Subcutaneous adipose tissue (tissue), 4 donors: ENCODE measurements around the gene SLC25A30. TPM values are rescaled to one million over a fixed set of nuclear protein-coding genes. Genes with fewer than 3 reads are reported as not detected.

Source experiments
- total RNA-seq, 4 donors: library from RNA; depleted of rRNA; stranded (reverse); fragments of >200 nt; gene quantifications; one replicate each; pipeline ENCODE4 v1.1.0, GENCODE V29; 2016
- TF ChIP-seq, protein P1 (sequence below): fragments of 450-650 bp; IDR thresholded peaks from one replicate; pipeline ENCODE4 v1.5.1; 2016; ENCODE audit warnings: low read depth, mild to moderate bottlenecking, control low read depth, antibody characterized with exemption, moderate library complexity

SLC25A30 gene
- total RNA-seq, 4 donors from 2014 or later: 13.1 to 29.2 (median 15.8) TPM

- TF ChIP-seq, protein P1, sequence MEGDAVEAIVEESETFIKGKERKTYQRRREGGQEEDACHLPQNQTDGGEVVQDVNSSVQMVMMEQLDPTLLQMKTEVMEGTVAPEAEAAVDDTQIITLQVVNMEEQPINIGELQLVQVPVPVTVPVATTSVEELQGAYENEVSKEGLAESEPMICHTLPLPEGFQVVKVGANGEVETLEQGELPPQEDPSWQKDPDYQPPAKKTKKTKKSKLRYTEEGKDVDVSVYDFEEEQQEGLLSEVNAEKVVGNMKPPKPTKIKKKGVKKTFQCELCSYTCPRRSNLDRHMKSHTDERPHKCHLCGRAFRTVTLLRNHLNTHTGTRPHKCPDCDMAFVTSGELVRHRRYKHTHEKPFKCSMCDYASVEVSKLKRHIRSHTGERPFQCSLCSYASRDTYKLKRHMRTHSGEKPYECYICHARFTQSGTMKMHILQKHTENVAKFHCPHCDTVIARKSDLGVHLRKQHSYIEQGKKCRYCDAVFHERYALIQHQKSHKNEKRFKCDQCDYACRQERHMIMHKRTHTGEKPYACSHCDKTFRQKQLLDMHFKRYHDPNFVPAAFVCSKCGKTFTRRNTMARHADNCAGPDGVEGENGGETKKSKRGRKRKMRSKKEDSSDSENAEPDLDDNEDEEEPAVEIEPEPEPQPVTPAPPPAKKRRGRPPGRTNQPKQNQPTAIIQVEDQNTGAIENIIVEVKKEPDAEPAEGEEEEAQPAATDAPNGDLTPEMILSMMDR: no peak
Measured at GRCh38 chr13:45411221-45411620, 7.0 kb downstream of the SLC25A30 start.

DNA sequence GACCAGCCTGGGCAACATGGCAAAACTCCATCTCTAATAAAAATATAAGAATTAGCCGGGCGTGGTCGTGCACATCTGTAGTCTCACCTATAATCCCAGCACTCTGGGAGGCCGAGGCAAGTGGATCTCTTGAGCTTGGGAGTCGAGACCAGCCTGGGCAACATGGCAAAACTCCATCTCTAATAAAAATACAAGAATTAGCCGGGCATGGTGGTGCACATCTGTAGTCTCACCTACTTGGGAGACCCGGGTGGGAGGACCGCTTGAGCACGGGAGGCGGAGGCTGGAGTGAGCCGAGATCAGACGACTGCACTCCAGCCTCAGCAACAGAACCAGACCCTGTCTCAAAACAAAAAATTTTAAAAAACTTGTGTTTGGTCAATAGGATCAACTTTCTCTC lies 7.7 kb downstream of the SLC25A30 start:
- TF ChIP-seq, protein P1: no peak

DNA sequence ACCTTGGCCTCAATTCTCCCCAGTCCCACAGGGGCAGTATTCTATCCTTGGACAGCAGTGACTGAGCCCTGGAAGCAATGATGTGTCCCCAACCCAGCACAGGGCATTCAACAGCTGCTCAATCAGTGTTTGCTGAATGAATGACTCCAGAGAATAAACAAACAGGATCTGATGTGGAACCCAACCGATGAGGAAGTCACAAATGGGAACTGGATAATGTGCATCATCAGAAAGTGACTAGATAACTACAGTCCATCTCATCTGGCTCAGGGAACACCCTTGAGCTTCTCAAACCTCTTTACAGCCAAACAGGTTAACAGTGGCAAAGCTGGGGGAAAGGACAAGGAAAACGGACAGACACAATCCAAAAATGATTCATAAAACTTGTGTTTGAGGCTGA lies 8.2 kb downstream of the SLC25A30 start:
- TF ChIP-seq, protein P1: no peak

DNA sequence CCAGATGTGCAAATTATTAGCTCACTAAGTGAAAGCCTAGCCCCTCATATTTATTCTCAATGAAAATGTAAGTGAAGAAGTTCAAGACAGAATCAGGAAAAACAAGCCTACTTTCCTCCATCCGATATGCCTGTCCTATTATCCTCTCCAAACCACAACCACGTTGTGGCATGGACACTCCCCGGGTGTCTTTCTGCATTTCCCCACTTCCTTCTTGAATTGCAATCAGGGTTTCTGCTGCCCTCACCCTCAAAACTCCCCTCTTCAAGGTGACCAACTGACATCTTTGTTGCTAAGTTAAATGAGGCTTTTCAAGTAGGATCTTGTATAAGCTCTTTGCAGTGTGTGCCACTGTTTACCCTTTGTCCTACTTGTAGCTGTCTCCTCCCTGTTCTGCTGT lies 11.8 kb downstream of the SLC25A30 start:
- TF ChIP-seq, protein P1: no peak

DNA sequence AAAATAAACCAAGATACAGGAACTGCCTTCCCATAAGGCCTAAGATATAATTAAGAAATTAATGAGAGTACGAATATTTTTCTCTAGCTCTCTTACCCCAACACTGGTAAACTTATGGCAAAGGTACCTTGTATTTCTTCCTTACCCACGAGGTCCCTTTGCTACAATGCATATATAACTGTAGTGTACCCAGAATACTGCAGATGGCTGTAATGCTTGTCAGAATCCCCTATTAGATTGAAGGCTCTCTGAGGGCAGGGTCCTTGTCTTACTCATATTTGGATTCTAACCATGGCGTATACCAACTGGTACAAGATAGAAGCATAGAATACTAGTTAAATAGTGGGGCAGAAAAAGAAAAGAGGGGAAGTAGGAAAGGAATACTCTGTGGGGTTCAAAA lies 15.1 kb downstream of the SLC25A30 start:
- TF ChIP-seq, protein P1: no peak

GRCh38 chr13:45402641-45403040 lies 15.5 kb downstream of the SLC25A30 start:
- TF ChIP-seq, protein P1: no peak

- TF ChIP-seq, protein P1: no peak
Measured at GRCh38 chr13:45401314-45401713, 16.9 kb downstream of the SLC25A30 start.
